GM12801 (cell line): Measurements from ENCODE around the gene NAPB.

Source experiments
- TF ChIP-seq, protein P1 (sequence below): IDR thresholded peaks from one replicate; pipeline ENCODE4 v1.5.1; 2011; ENCODE audit warnings: control low read depth; ENCODE audit not compliant: insufficient read length; ENCODE audit errors: extremely low read depth

Gene NAPB

GRCh38 chr20:23399568-23400241 lies 21.6 kb downstream of the NAPB start:
- TF ChIP-seq, protein P1, sequence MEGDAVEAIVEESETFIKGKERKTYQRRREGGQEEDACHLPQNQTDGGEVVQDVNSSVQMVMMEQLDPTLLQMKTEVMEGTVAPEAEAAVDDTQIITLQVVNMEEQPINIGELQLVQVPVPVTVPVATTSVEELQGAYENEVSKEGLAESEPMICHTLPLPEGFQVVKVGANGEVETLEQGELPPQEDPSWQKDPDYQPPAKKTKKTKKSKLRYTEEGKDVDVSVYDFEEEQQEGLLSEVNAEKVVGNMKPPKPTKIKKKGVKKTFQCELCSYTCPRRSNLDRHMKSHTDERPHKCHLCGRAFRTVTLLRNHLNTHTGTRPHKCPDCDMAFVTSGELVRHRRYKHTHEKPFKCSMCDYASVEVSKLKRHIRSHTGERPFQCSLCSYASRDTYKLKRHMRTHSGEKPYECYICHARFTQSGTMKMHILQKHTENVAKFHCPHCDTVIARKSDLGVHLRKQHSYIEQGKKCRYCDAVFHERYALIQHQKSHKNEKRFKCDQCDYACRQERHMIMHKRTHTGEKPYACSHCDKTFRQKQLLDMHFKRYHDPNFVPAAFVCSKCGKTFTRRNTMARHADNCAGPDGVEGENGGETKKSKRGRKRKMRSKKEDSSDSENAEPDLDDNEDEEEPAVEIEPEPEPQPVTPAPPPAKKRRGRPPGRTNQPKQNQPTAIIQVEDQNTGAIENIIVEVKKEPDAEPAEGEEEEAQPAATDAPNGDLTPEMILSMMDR: no peak

DNA sequence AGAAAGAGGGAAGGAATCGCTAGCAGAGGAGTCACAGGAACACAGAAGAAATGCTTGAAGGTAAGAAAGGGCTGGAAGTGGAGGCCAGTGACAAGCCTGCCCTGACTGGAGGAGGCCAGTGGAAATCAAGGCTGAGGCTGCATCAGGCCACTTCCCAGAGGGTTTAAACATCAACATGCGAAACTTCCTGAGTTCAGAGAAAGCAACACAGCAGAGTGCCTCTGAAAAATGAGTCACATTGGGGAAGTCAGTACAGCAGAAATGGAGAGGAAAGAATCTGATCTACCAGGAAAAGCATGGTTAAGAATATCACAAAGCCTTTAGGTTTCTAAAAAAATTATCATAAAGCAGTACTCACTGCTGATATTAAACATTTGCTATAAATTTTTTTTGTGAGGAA lies 23.3 kb downstream of the NAPB start:
- TF ChIP-seq, protein P1: no peak

DNA sequence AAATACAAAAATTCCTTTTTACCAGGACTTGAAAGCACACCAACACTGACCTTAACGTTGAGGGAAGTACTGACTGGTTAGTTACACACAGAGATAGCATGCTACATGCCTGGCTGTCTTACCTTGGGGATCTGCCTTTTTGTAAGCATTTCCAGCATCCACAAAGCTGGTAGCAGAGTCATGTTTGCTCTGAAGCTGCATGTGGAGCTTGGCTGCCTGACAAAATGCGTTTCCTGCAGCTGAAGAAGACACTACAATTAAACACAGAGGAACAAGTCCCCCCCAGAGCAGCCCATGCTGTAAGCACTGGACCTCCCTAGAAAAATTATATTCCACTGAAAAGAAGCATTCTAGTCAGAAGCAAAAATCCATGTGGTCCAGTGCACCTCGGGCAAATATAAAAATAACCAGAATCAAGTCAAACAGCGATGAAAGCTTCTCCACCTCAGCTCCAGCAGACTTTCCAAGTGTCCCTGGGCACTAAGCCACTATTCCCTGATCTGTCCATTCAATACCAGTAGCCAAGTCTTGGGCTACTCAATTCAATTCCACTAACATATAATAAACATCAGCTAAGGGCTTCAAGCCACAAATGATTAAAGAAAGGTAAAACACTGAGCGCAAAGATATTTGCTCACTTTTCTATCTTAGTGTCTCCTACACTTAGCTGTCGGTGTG lies 24.2 kb downstream of the NAPB start:
- TF ChIP-seq, protein P1: no peak

DNA sequence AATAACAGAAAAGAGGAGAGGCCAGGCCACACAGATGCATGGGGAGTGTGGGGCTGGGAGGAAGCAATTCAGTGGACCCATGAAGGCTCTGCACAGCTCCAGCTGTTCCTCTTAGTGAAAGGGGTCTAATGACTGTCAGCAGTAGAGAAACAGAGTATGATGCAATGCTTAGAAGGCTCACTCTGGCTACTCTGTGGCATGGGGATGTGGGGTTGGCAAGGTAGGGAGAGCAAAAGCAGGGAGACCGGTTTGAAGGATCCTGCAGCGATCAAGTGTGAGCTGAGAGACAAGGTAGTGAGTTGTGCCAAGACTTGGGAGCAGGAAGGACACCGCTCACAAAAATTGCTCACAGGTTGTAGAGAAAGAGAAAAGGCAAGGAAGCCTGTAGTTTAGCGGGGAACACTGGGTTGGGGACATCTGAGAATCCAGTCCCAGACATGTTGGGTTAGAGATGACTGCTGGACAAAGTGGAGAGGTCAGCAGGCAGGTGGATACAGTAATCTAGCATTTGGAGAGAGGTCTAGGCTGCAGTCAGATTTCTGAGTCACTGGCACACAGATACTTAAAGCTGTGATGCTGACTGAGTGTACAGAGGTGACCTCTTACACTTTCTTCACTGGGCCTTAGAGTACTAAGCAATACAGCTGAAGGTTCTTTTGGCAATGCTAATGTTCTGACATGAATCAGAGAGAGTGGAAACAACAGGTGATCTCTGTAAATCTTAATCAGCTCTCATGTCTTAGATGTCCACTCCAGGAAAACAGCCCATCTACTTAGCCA lies 27.1 kb downstream of the NAPB start:
- TF ChIP-seq, protein P1: no peak

DNA sequence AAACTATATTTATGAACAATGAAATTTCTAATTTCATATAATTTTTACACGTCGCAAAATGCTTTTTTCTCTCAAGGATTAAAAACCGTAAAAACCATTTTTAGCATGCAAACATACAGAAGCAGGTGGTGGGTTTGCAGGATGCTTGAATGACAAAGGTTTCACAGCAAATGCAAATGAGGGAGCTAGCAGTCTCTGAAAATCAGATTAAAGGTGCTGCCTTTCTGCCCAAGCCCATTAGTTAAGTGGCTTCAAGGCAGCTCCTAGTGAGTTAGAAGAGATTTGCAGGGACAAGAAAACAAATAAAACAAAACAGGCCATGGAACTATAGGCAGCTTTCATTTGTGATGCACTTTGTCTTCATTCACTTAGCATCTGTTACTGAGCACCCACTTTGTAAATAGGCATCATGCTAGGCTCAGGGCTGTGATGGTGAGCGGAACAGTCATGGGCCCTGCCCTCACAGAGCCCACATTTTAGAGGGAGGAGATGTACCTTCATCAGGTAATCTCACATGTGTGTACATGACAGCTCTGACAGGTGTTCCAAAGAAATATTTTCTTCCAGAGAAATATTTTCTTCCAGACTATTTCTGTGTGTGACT lies 29.5 kb downstream of the NAPB start:
- TF ChIP-seq, protein P1: no peak

GRCh38 chr20:23390091-23390774 lies 31.1 kb downstream of the NAPB start:
- TF ChIP-seq, protein P1: no peak

GRCh38 chr20:23387118-23387443 lies 34.2 kb downstream of the NAPB start:
- TF ChIP-seq, protein P1: no peak
